Activated T-helper 1 cell treated with Interleukin-2 at 50 U/mL for 16 hours (primary cell): Measurements from ENCODE around the gene CLDN22.
"Not testable (repeated sequence)": the region's sequence is repeated elsewhere in the genome, so short reads cannot be mapped to it uniquely, and the experiment has no call there.

Source experiments
- DNase-seq: peaks from one replicate; pipeline ENCODE4 v3.0.0-alpha.2; 2020; ENCODE audit warnings: low read depth

Gene CLDN22

DNA sequence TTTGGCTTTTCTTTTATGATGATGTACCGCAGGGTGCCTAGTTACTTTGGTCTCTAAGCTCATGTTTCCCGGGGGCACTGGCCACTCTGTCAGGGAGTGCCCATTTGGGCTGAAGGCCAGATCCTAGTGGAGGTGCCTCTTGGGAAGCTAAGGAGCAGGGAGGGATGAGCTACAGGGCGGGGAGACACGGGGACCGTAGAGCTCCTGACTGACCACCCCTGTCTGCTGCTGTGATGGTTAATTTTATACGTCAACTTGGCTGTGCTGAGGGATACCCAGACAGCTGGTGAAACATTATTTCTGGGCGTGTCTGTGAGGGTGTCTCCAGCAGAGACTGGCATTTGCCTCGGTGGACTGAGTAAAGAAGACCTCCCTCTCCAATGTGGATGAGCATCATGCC lies 27.1 kb upstream of the CLDN22 start:
- DNase-seq = no peak

DNA sequence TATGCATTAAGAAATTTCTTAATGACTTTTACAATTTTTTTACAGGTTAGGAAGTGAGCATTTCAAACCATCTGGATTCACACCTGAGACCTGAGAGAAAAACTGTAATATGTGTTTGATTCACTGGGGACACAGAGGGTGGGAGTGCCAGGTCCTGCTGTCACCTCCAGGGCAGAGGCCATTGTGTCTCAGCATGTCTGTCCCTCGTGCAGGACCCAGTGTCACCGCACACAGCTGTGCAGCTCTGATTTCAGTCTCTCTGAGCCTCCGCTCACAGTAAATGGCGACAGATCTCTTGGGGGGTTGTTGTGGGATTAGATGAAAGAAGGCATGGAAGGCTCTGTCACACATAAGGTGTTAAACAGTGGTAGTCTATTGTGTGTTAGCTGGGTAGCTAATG lies 25.2 kb upstream of the CLDN22 start:
- no peak for DNase-seq

DNA sequence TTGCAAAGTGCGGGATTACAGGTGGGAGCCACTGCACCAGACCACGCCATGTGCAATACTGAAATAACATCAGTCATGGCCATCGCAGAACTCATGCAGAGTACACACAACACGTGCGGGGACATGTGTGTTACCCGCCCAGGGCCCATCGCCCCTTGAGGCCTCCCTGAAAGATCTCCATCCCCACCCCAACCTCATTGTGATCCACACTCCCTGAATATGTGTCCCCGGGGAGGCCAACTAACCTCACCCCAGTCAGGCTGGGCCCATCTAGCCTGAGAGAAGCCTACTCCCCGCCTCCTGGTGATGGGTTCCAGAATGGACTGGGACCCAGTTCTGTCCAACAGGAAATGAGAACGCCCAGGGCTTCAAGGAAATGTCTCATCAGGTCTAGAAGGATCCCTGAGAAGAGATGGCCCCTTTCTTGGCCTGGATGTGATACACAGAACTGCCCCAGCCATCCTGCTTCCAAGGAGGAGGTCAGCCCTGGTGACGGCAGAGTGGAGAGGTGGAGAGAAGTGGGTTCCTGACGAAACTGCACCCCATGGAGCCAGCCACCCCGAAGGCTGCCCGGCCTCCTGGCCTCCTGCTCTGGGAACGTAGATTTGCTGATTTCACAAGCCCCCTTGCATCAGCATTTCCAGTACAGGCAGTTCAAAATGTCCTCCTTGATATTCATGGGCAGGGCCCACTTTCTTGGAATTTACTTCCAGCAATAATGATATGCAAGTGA lies 24.6 kb upstream of the CLDN22 start:
- no peak for DNase-seq

DNA sequence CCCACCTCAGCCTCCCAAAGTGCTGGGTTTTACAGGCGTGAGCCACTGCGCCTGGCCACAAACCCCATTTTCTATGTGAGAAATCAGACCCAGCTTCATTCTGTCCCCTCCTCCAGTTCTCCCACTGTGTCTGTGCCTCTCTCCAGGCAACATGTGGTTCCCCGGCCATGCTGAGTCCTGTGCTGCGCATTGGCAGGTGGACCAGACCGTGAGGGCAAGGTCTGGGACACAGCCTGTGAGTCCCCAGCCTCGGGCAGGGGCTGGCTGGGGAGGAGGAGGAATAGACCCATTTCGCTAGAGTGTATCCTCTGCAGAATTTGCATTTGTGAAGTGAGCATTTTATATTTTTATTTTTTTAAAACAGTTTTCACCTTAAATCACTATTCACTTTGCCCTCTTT lies 23.7 kb upstream of the CLDN22 start:
- DNase-seq = no peak

DNA sequence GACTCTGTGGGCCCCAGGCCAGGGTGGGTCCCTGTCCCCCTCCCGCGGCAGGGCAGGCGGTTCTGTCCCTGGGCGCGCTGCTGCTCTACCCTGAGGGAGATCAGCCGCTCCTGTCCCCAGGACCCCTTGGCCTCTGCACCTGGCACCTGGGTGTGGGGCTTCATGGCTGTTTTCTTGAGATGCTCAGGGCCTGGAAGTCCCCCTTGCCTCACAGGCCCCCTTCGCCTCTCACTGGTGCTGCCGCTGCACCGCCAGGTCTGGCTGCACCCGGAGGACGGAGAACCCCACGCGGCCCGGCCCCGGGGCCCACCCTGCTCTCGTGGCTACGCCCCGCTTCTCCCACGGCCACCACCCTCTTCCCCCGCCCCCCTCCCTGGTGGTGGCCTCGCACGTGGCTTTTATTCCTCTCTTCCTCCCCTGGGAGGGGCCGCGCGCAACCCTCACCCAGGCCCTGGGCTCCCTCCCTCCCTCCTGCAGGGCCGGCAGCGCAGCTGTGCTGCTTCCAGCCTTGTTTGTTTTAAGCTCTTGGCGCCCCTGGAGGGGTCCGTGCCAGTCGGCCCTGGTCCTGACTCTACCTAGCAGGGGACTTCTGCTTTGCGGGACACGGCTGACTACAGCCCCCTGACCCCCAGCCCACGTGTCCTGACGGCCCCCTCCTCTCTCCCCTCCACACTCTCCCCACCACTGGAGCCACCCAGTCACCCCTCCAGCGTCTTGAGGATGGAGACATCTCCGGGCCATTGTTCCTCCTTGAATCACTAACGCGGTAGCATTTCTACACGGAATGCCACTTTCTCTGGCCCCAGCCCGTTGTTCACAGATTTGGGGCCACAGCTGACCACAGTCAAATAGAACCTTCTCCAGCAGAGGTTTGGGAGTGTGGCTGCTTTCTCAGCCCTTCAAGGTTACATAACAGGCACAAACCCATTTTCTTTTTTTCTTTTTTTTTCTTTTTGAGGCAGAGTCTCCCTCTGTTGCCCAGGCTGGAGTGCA lies 22.8 kb upstream of the CLDN22 start:
- no peak for DNase-seq

DNA sequence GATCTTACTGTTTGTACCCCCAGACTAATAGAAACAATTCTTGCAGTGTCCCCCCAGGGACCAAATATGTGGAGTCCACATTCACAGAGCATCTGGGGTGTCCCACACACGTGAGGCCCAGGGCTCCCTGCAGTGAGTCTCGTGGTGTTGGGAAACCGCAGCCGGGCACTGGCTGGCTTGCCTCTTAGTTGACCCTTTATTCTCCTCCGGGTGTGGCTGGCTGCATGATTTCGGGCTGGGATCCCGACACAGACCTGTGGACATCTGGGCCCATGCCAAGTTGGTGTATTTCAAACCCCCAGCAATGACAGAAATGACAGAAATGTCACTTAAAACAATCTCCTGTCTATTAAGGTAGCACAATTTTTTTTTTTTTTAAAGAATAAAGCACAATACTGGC lies 17.8 kb upstream of the CLDN22 start:
- DNase-seq = no peak

DNA sequence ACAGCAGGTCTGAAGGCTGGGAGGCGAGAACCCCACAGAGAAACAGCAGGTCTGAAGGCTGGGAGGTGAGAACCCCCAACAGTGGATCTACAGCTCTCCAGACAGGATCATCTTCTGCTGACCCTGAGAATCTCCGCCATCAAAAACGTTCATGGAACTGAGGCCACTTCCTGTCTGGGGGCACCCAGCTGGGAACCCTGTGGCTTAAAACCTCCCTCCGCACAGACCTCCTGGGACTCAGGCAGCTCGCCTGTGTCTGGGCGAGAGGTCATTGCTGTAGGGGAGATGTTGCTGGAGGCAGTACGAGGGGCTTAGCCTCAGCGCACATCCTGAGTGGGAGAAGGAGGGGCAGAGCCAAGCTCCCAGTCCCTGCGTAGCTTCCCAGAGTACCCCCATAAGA lies 17.3 kb upstream of the CLDN22 start:
- no peak for DNase-seq

DNA sequence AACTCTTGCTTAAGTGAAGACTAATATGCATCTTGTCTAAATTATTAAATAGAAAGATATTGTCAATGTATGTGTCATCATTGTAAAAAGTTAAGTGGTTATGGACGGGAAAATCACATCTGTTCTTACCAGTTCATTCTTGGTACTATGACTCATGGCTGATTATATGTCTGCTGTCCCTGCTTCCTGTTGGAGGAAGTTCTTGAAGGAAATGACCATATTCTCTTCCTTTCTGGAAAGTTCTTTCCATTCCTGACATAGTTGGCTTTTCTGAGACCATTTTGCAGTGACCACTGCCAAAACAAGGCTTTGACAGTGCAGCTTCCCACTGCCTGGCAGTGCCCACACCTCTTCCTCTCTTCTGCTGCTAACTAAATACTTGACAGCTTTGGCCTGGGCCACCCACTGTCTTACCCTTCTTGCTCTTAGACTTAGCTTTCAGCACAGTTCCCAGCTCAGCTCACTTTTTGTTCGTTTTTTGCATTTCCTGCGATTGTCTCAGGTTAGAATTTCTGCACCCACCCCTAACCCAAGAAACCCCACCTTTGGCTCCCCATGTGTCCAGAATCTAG lies 15.4 kb upstream of the CLDN22 start:
- DNase-seq = no peak

DNA sequence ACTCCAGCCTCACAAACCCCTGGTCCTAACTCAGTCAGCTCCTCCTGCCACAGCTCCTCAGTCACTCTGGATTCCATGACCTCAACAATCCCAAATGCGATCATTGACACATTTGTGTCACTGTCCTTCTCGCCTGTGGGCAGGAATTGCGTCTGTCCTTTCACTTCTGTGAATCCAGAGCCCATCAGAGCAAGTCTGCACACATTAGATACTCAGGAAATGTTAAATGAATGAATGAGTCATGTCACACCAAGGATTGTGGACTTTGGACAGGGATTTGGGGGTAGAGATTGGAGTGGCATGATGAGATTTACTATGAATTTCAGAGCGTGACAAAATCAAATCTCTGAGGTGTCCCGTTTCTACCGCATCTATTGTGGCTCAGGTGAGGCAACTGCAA lies 13.9 kb upstream of the CLDN22 start:
- no peak for DNase-seq

DNA sequence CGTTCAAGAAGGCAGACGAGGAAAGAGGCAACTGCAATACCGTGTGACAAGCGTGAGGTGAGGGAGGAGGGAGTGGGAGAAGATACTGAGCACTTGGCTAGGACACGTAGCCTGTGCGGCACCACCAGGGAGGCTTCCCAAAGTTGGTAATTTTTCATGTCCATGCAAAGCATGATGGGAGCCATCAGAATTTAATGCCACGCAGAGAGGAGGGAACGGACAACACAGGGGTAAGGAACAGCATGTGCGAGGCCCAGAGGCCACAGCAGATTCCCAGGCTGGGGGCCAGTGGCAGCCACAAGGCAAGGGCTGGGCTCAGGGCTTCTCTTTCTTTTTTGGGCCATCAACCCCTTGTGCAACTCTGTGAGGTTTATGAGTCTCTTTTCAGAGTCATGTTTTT lies 13.1 kb upstream of the CLDN22 start:
- no peak for DNase-seq

DNA sequence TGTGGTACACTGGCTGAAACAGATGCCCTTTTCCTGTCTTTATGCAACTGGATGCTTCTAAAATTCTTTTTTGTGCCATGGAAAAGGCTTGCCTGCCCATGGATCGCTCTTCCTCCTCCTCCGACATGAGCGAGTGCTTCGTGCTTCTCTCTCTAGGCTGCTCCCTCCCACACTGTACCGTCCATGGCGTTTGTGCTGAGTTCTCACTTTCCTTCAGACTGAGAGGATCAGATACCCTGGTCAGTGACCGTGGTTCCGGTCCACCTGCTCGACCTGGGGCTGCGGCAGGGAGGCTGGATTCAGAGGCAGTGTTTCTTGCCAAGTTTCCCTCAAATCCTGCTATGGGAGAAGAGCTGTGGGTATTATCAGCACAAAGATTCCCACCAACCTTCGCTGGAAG lies 12.4 kb upstream of the CLDN22 start:
- DNase-seq = no peak

DNA sequence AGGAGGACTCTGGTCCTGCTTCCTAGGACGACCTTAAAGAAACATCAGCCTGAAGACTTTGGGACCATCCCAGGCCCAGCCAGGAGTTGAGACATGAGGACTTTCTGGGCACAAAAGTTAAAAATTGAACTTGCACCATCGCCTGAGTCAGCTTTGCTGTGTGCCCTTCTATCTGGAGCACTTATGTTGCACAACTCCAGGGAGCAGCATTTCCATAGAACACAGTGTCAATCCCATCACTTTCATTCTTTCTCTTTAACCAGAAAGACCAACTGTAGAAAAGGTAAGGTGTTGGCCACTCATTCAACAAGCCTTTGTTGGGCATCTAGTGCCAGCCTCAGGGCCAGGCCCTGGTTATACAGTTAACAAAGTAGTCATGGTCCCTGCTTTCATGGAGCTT lies 10.8 kb upstream of the CLDN22 start:
- DNase-seq = no peak

DNA sequence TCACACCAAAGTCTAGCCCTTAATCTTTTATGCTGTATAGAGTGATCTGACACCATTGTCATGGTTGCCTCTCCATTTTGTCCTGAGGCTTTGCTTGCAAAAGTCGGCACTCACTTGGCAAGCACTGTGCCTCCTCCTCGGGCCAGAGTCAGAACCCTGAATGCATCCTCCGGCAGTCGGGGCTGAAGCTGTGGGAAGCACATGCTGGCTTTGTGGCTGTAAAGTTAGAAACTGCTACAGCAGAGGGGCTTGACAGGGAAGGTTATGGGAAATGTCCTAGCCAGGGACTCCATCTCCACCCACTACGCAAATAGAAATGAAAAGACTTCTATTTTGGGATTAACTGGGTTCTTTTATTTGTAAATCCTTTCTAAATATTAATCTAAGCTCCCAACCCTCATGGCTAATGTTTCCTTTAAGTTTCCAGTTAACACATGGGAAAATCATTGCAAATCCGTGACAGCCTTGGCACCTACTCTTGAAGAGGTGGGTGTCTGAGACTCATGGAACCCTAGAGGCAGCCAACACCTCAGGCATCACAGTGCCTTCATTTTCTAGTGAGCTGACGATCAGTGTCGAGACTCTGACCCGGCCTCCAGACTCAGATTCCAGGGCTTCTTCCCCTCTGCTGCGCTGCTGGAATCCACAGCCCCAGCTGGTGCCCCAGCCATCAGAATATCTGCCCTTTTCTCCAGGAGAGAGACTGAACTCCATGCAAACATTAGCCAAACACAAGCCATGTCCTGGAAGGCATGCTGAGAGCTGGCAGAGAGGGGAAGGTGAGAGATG lies 10.1 kb upstream of the CLDN22 start:
- no peak for DNase-seq

DNA sequence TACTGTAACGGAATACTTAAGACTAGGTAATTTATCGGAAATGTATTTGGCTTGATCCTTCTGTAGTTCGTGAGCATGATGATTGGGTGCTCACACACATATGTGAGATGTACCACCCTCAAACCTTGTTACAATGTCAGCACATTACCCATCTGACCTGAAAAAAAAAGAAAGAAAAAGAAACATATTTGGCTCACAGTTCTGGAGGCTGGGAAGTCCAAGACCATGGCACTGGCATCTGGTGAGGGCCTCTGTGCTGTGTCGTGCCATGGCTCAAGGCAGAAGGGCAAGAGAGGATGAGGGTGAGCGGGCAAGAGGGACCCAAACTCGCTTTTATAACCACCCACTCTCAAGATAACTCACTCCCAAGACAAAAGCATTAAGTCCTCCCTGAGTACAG lies 9.2 kb upstream of the CLDN22 start:
- no peak for DNase-seq

DNA sequence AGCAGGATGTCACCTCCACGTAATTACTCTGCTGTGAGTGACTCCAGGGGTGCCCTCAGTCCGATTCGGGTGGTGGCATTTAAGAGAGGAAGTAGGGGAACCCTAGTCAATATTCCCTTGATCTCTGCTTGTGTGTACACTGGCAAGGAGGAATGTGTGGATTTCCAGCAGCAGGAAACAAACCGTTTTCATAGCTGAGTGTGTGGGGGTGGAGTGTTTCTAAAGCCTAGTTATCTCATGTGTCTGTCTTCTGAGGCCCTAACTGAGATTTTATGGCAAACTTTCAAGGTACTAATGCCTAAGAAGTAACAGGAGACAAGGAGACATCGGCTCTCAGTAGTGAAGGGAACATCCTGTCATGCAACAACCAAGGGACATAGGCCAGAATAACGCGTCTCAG lies 8.8 kb upstream of the CLDN22 start:
- DNase-seq = no peak

DNA sequence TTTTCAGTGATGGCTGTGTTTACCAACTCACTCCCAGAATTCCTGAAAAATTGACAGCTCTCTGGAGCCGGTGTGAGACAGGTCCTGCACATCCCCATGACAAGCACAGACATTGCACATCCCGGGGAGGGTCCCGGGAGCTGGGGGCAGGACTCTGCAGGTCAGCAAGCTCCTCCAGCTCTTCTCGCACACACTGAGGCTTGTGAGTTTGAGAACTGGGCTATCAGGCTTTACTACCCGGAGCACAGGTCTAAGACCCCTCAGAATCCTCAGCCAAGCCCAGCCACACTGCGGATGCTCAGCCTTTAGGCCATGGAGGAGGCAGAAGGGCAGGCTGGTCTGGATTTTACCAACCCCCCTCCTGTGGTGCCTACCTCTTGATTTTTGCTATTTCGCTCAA lies 7.8 kb upstream of the CLDN22 start:
- no peak for DNase-seq

DNA sequence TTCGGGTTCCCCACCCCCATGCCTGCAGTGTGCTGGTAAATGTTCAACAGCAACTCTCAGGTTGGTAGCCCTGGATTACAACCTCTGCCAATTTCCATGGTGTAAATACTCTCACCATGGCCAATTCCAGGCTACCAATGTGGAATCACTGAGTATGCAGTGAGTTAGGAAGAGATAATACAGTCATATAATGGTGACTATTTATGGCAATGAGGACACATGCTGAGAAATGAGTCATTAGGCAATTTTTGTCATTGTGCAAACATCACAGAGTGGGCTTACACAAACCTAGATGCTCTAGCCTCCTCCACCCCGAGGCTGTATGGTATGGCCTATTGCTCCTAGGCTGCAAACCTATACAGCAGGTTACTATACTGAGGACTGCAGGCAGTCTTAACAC lies 6.8 kb upstream of the CLDN22 start:
- DNase-seq = no peak

DNA sequence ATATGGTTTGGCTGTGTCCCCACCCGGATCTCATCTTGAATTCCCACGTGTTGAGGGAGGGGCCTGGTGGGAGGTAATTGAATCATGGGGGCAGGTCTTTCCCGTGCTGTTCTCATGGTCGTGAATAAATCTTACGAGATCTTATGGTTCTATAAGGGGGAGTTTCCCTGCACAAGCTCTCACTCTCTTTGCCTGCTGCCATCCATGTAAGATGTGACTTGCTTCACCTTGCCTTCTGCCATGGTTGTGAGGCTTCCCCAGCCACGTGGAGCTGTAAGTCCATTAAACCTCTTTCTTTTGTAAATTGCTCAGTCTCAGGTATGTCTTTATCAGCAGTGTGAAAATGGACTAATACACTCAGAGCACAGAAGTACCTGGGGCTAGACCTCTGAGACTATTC lies 6.3 kb upstream of the CLDN22 start:
- not testable (repeated sequence) for DNase-seq

DNA sequence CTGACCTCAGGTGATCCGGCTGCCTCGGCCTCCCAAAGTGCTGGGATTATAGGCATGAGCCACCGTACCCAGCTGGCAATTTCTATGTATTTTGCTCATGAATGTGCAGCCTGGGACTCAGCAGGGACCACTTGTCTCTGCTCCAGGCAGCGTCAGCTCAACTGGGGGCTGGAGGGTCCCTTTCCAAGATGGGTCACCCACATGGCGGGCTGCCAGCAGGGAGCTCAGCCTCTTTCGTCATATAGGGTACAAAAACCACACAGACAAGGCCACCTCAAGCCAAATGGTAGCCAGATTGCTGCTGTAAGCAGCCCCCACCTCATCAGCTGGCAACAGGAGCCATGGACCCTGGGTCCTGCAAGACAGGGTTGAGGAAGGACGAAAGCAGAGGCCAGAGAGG lies 4.5 kb upstream of the CLDN22 start:
- no peak for DNase-seq

DNA sequence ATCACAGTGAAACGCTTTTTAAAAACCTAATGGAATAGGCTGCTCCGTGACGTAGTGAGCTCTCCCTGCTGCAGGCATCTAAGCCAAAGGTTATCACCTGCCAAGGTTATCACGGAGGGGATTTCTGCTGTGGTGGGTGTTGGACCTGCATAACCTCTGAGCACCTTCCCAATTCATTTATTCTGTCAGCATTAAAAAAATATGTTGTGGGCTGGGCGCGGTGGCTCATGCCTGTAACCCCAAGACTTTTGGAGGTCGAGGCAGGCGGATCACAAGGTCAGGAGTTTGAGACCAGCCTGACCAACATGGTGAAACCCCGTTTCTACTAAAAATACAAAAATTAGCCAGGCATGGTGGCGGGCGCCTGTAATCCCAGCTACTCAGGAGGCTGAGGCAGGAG lies 4.0 kb upstream of the CLDN22 start:
- DNase-seq = not testable (repeated sequence)

DNA sequence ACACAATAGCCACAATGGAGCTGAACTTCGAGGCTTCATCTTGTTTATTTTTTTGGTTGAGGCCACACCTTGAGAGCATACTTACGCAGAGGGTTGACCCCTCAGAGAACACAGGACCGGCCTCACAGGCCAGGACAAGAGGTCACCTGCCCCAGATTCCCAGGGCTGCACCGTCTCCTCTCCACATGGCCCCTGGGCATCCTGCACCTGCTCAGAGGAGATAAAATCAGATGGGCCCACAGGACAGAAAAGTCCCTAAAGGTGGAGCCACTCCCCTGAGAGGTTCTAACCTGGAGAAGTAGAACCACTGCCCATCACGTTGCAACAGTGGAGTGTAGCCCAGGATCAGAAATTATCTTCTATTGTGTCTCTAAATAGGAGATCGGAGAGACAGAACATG lies 3.2 kb upstream of the CLDN22 start:
- no peak for DNase-seq

DNA sequence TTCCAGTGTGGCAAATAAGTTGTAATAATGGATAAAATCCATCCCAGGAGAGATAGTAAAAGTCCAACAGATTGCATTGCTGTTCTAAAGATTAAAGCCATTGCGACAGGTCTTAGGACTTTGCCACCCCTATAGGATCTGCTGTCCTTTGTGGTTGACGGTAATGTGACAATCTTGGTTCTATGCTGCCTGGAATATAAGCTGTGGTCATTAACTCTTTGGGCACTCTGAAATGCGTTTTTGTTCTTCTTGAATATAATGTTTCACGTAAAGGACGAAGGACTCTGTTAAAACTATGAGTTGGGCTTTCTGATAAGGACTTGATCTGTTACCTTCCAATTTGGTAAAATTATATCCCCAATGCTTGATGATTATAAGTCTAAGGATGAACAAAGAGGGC lies 2.2 kb upstream of the CLDN22 start, which contains the start of gene CLDN24:
Gene CLDN24 (minus strand): TSS at position 101 of the 400 bp plus-strand sequence. CDS start 0 bp downstream, at position 101.
- no peak for DNase-seq
